Measurements from ENCODE around the gene PSD. TPM values are rescaled to one million over a fixed set of nuclear protein-coding genes. Genes with fewer than 3 reads are reported as not detected.

PSD gene
- total RNA-seq, 1 experiment from 2014 or later, result 1.6 TPM

DNA sequence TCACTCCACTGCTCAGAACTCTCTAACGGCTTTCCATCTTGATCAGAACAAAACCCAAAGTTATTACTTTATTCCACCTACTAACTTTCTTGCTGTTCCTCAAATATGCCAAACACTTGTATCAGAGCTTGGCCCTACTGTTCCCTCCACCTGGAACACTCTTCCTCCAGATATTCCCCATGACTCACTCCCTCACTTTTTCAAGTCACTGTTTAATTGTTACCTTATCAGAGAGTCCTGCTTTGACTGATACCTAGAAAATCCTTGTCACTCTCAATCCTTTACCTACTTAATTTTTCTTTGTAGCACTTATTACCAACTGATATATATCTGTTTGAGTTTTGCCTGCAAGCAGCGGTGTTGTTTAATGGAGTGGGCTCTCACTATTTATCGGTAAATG, 28.7 kb downstream of the PSD start:
- BruUV-seq (replicated peaks), result no TSS peak

DNA sequence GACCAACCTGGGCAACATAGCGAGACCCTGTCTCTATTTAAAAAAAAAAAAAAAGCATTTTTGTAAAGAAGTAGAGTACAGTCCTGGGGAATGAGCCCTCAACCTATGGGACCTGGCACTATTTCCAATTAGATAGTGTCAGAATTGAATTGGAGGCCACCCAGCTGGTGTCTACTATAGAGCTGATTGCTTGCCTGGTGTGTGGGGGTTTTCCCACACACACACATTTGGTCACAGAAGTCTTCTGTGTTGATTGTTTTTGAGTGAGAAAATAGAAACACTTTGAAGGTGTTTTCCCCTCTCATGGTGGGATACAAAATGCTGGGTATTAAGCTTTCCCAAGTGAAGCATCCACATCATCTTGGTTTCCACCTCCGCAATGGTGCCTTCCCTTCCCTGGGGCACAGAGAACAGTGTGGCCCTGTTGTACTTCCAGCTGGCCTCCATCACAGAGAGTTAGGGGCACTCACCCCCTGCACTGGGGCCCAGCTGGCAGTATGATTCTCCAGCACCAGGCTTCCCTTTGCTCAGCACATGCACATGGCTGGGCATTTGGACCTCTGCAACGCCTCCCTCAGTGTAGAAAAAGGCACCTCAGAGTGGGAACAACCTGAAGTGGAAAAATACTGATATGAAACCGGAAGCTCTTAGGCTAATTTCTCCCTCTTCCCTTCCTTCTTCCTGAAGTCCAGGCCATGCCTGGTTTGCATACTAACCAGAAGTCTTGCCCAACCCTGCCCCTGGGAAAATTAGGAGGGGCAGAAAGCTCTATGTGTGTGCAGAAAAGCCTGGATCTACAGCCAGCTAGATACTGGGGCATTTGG, 33.8 kb downstream of the PSD start:
- ChIA-PET CTCF (interaction anchor here (0.7 kb wide), 1 partner anchor 14 kb away, joined by 3 read pairs; no protein-coding TSS in a partner anchor), POLR2A (ENCODE audit: unreplicated experiment) (no interaction called here)
- no peaks in the 10 kb centered on the region for H3K79me2 ChIP-seq (ENCODE audit: low read depth)
- H3K4me2 ChIP-seq, result no peak overlapping the region
- DNase-seq, result peak in 1 of 2 experiments; percentile 52
- H3K27ac ChIP-seq, result no peak overlapping the region
- no TSS peak for BruUV-seq (replicated peaks)
- no peaks in the 10 kb centered on the region for H3K9me3 ChIP-seq (ENCODE audit: insufficient read depth, low read depth)
- H3K4me3 ChIP-seq, result no peak overlapping the region
- H2AFZ ChIP-seq, result no peak overlapping the region
- no peak for TF ChIP-seq EZH2 (IDR thresholded peaks at IDR 0.05; ENCODE audit: low read depth)
- TF ChIP-seq, protein P1, sequence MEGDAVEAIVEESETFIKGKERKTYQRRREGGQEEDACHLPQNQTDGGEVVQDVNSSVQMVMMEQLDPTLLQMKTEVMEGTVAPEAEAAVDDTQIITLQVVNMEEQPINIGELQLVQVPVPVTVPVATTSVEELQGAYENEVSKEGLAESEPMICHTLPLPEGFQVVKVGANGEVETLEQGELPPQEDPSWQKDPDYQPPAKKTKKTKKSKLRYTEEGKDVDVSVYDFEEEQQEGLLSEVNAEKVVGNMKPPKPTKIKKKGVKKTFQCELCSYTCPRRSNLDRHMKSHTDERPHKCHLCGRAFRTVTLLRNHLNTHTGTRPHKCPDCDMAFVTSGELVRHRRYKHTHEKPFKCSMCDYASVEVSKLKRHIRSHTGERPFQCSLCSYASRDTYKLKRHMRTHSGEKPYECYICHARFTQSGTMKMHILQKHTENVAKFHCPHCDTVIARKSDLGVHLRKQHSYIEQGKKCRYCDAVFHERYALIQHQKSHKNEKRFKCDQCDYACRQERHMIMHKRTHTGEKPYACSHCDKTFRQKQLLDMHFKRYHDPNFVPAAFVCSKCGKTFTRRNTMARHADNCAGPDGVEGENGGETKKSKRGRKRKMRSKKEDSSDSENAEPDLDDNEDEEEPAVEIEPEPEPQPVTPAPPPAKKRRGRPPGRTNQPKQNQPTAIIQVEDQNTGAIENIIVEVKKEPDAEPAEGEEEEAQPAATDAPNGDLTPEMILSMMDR (conservative IDR thresholded peaks at IDR 0.05), result no peak
- intact Hi-C loops (cut with micrococcal nuclease; ENCODE audit: unreplicated experiment), result no loop called here
- H3K9me2 ChIP-seq (ENCODE audit: insufficient read depth), result no peaks in the 10 kb centered on the region
- no peaks in the 10 kb centered on the region for H3K27me3 ChIP-seq (ENCODE audit: insufficient read depth, low read depth)
- peaks cover 4% of the 10 kb centered on the region; the same call in 1 of the 2 replicates for H3F3A ChIP-seq (ENCODE audit: insufficient read depth, low read depth)
- no peaks in the 10 kb centered on the region for H3K4me1 ChIP-seq (replicated peaks; ENCODE audit: insufficient read depth)
- H4K20me1 ChIP-seq (ENCODE audit: insufficient read depth), result no peaks in the 10 kb centered on the region
- no peaks in the 10 kb centered on the region for H3K36me3 ChIP-seq (ENCODE audit: low read depth)

More for the DNA sequence above, 28.7 kb downstream of the PSD start:
- H3K4me2 ChIP-seq, result no peak overlapping the region
- intact Hi-C loops (cut with micrococcal nuclease; ENCODE audit: unreplicated experiment), result loop anchor here (5.0 to 10.0 kb wide), 2 partner anchors 87 to 255 kb away; partner anchors contain the start of gene TRIM8
- H3K27me3 ChIP-seq (ENCODE audit: insufficient read depth, low read depth), result no peaks in the 10 kb centered on the region
- TF ChIP-seq, protein P1 (conservative IDR thresholded peaks at IDR 0.05), result no peak
- TF ChIP-seq EZH2 (IDR thresholded peaks at IDR 0.05; ENCODE audit: low read depth), result no peak
- H3K9me2 ChIP-seq (ENCODE audit: insufficient read depth), result no peaks in the 10 kb centered on the region
- H3K4me3 ChIP-seq, result no peak overlapping the region
- DNase-seq, result no peak
- CTCF ChIA-PET, result interaction anchor here (0.6 to 0.7 kb wide), 2 partner anchors 11 to 37 kb away, joined by 4 to 5 read pairs; no protein-coding TSS in a partner anchor
- no peaks in the 10 kb centered on the region for H4K20me1 ChIP-seq (ENCODE audit: insufficient read depth)
- H3K27ac ChIP-seq, result no peak overlapping the region
- no peaks in the 10 kb centered on the region for H3K79me2 ChIP-seq (ENCODE audit: low read depth)
- H3K36me3 ChIP-seq (ENCODE audit: low read depth), result no peaks in the 10 kb centered on the region
- POLR2A ChIA-PET (ENCODE audit: unreplicated experiment), result interaction anchor here (0.5 kb wide), 1 partner anchor 159 kb away, joined by 3 read pairs; no protein-coding TSS in a partner anchor
- H3K4me1 ChIP-seq (replicated peaks; ENCODE audit: insufficient read depth), result no peaks in the 10 kb centered on the region
- no peaks in the 10 kb centered on the region for H3K9me3 ChIP-seq (ENCODE audit: insufficient read depth, low read depth)
- H2AFZ ChIP-seq, result no peak overlapping the region
- H3F3A ChIP-seq (ENCODE audit: insufficient read depth, low read depth), result peaks cover 3% of the 10 kb centered on the region; the same call in 1 of the 2 replicates

DNA sequence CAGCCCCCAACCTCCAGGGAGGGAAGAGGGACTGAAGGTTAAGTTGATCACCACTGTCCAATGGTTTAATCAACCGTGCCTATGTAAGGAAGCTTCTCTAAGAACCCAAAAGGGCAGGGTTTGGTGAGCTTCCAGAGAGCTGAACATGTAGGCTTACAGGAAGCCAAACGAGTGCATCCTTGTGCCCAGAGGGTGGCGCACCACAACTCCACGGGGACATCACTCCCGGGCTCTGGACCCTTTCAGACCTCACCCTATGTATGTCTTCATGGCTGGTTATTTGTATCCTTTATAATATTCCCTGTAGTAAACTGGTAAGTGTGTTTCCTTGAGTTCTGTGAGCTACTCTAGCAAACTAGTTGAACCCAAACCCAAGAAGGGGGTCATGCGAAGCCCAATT, 34.5 kb downstream of the PSD start:
- Histone ChIP-seq H3K4me3 (no peak overlapping the region), H3K36me3 (ENCODE audit: low read depth) (no peaks in the 10 kb centered on the region), H3K4me1 (replicated peaks; ENCODE audit: insufficient read depth) (no peaks in the 10 kb centered on the region), H3K9me3 (ENCODE audit: insufficient read depth, low read depth) (no peaks in the 10 kb centered on the region), H2AFZ (no peak overlapping the region), H3K4me2 (no peak overlapping the region), H3K79me2 (ENCODE audit: low read depth) (no peaks in the 10 kb centered on the region), H3F3A (ENCODE audit: insufficient read depth, low read depth) (peaks cover 4% of the 10 kb centered on the region; the same call in 1 of the 2 replicates), H3K27me3 (ENCODE audit: insufficient read depth, low read depth) (no peaks in the 10 kb centered on the region), H3K9me2 (ENCODE audit: insufficient read depth) (no peaks in the 10 kb centered on the region), H3K27ac (no peak overlapping the region), H4K20me1 (ENCODE audit: insufficient read depth) (no peaks in the 10 kb centered on the region)
- TF ChIP-seq EZH2 (IDR thresholded peaks at IDR 0.05; ENCODE audit: low read depth), result no peak
- TF ChIP-seq, protein P1 (conservative IDR thresholded peaks at IDR 0.05), result no peak
- no TSS peak for BruUV-seq (replicated peaks)
- DNase-seq, result no peak
- CTCF ChIA-PET, result no interaction called here
- intact Hi-C loops (cut with micrococcal nuclease; ENCODE audit: unreplicated experiment), result no loop called here
- POLR2A ChIA-PET (ENCODE audit: unreplicated experiment), result no interaction called here

All from PC-9 (cell line).